ENCODE results near the gene FAM117B. TPM values are rescaled to one million over a fixed set of nuclear protein-coding genes. Genes with fewer than 3 reads are reported as not detected.

Gene FAM117B
- total RNA-seq, 1 experiment from 2014 or later = 9.1 TPM

DNA sequence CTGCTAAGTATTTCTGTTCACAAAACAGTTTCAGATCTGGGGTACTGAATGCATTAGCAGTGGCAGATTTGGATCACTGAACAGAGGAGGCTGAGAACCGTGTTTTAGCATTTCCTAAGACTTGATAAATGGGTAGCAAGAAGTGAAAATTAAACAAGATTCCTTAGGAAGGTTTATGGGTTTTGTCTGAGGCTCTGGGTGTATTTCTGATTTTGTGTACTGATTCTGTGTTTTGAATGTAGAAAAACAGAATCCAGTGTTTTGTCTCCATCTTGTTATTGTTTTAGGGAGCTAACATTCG is 1.4 kb downstream of the FAM117B start (continued):
- TF ChIP-seq, protein P1, sequence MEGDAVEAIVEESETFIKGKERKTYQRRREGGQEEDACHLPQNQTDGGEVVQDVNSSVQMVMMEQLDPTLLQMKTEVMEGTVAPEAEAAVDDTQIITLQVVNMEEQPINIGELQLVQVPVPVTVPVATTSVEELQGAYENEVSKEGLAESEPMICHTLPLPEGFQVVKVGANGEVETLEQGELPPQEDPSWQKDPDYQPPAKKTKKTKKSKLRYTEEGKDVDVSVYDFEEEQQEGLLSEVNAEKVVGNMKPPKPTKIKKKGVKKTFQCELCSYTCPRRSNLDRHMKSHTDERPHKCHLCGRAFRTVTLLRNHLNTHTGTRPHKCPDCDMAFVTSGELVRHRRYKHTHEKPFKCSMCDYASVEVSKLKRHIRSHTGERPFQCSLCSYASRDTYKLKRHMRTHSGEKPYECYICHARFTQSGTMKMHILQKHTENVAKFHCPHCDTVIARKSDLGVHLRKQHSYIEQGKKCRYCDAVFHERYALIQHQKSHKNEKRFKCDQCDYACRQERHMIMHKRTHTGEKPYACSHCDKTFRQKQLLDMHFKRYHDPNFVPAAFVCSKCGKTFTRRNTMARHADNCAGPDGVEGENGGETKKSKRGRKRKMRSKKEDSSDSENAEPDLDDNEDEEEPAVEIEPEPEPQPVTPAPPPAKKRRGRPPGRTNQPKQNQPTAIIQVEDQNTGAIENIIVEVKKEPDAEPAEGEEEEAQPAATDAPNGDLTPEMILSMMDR (IDR thresholded peaks at IDR 0.05 in 2 of 3, conservative IDR thresholded peaks at IDR 0.05 in 1 of 3; ENCODE audit: borderline replicate concordance in 1 of 3, insufficient read depth in 1 of 3, low read depth in 2 of 3, low read length in 2 of 3) = no peak
- TF ChIP-seq CBX3 (IDR thresholded peaks at IDR 0.05; ENCODE audit: low read depth) = no peak
- TF ChIP-seq SP1 (IDR thresholded peaks at IDR 0.05; ENCODE audit: low read depth) = no peak
- no peak for TF ChIP-seq RAD21 (IDR thresholded peaks at IDR 0.05; ENCODE audit: low read depth)
- no peak for TF ChIP-seq ZFX (IDR thresholded peaks at IDR 0.05)
- no peak for TF ChIP-seq YY1 (IDR thresholded peaks at IDR 0.05; ENCODE audit: extremely low read depth, insufficient replicate concordance, low read depth, low read length)
- no peak for TF ChIP-seq POLR2AphosphoS5 (IDR thresholded peaks at IDR 0.05; ENCODE audit: low read depth, low read length)

DNA sequence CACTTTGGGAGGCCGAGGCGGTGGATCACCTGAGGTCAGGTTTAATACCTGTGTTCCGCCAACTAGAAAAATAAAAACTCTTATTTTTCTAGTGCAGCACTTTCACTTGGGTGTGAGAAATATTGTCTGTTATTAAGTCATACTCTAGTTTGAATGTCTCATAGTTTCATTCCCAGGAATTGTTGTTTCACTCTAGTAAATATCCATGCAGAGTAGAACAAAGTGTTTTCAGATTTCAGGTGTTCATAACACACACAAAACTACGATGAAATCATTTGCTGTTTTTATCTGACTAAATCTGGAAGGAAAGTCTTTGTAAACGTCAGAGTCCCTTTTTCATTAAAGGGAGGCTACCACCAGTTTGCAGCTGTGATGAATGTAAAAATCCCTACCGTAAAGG is 4.0 kb downstream of the FAM117B start:
- no peak overlapping the region for H2AFZ ChIP-seq (ENCODE audit: low read depth, low read length, poor library complexity, severe bottlenecking)
- H3K4me3 ChIP-seq (replicated peaks in 1 of 2; ENCODE audit: low read depth in 1 of 2, low read length in 2 of 2) = no peak overlapping the region
- H3K4me2 ChIP-seq (ENCODE audit: low read length) = no peak overlapping the region
- H3K27me3 ChIP-seq (ENCODE audit: insufficient read depth, low read length) = no peaks in the 10 kb centered on the region
- H3K79me2 ChIP-seq (ENCODE audit: insufficient read depth, low read length) = no peaks in the 10 kb centered on the region; the same call in 1 of the 2 replicates
- CTCF ChIA-PET = no interaction called here
- H3K9me2 ChIP-seq (ENCODE audit: insufficient read depth) = no peaks in the 10 kb centered on the region
- POLR2A ChIA-PET = no interaction called here
- no TSS peak for BruUV-seq (replicated peaks)
- RAD21 ChIA-PET (ENCODE audit: low non-redundant PET in 1 of 2, low total read pairs in 2 of 2, uncharacterized antibody in 2 of 2, unreplicated experiment in 2 of 2) = no interaction called here
- peaks cover 9 to 21% of the 10 kb centered on the region in 2 experiments; a peak in 3 of 4 replicates for H3K4me1 ChIP-seq (ENCODE audit: control insufficient read depth in 1 of 2, insufficient read depth in 2 of 2, low read length in 2 of 2)
- H3K36me3 ChIP-seq (ENCODE audit: control insufficient read depth in 1 of 2, insufficient read depth in 2 of 2, low read length in 2 of 2) = no peaks in the 10 kb centered on the region
- no peaks in the 10 kb centered on the region for H3K9me3 ChIP-seq (ENCODE audit: control insufficient read depth in 1 of 2, insufficient read depth in 1 of 2, low read depth in 1 of 2, low read length in 2 of 2)
- intact Hi-C loops (cut with micrococcal nuclease) = no loop called here
- DNase-seq (ENCODE audit: low read depth, low spot score) = no peak
- TF ChIP-seq, protein P2, sequence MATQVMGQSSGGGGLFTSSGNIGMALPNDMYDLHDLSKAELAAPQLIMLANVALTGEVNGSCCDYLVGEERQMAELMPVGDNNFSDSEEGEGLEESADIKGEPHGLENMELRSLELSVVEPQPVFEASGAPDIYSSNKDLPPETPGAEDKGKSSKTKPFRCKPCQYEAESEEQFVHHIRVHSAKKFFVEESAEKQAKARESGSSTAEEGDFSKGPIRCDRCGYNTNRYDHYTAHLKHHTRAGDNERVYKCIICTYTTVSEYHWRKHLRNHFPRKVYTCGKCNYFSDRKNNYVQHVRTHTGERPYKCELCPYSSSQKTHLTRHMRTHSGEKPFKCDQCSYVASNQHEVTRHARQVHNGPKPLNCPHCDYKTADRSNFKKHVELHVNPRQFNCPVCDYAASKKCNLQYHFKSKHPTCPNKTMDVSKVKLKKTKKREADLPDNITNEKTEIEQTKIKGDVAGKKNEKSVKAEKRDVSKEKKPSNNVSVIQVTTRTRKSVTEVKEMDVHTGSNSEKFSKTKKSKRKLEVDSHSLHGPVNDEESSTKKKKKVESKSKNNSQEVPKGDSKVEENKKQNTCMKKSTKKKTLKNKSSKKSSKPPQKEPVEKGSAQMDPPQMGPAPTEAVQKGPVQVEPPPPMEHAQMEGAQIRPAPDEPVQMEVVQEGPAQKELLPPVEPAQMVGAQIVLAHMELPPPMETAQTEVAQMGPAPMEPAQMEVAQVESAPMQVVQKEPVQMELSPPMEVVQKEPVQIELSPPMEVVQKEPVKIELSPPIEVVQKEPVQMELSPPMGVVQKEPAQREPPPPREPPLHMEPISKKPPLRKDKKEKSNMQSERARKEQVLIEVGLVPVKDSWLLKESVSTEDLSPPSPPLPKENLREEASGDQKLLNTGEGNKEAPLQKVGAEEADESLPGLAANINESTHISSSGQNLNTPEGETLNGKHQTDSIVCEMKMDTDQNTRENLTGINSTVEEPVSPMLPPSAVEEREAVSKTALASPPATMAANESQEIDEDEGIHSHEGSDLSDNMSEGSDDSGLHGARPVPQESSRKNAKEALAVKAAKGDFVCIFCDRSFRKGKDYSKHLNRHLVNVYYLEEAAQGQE (IDR thresholded peaks at IDR 0.05; ENCODE audit: low read depth) = no peak
- TF ChIP-seq ZNF274 (IDR thresholded peaks at IDR 0.05; ENCODE audit: low read depth, low read length) (no peak), EGR1 (IDR thresholded peaks at IDR 0.05; ENCODE audit: low read depth) (no peak), CEBPB (IDR thresholded peaks at IDR 0.05; ENCODE audit: low read depth) (no peak), FOSL1 (IDR thresholded peaks at IDR 0.05; ENCODE audit: low read depth) (no peak), YY1 (IDR thresholded peaks at IDR 0.05; ENCODE audit: extremely low read depth, insufficient replicate concordance, low read depth, low read length) (no peak), RAD21 (IDR thresholded peaks at IDR 0.05; ENCODE audit: low read depth) (no peak), CBX3 (IDR thresholded peaks at IDR 0.05; ENCODE audit: low read depth) (no peak), SP1 (IDR thresholded peaks at IDR 0.05; ENCODE audit: low read depth) (no peak), ZFX (IDR thresholded peaks at IDR 0.05) (no peak), SIN3A (IDR thresholded peaks at IDR 0.05; ENCODE audit: low read depth) (no peak)
- no peaks in the 10 kb centered on the region for H4K20me1 ChIP-seq (ENCODE audit: insufficient read depth)
- ATAC-seq = no peak
- no peak overlapping the region for H3K9ac ChIP-seq (ENCODE audit: low read length)
- no peak overlapping the region for H3K27ac ChIP-seq (ENCODE audit: low read depth, low read length)
